Activated T-cell treated with anti-CD3 and anti-CD28 coated beads, Interleukin-2, amount 50 U/mL, for 4 hours (primary cell): ENCODE results near the gene DBI. TPM values are rescaled to one million over a fixed set of nuclear protein-coding genes. Genes with fewer than 3 reads are reported as not detected.

ENCODE experiments used
- ATAC-seq, 2 donors: fragments of 200-7000 bp; cut with Tn5 transposase; one replicate each; pipeline ENCODE4 v1.10.0; 2021
- DNase-seq: peaks from one replicate; pipeline ENCODE4 v3.0.0-alpha.2; 2020
- H3K27me3 Mint-ChIP-seq: one replicate; pipeline ENCODE4 v1.8.0; 2021; ENCODE audit warnings: low read depth, mixed read lengths
- H3K36me3 Mint-ChIP-seq: one replicate; pipeline ENCODE4 v1.8.0; 2022; ENCODE audit warnings: mixed read lengths; ENCODE audit not compliant: insufficient read depth
- H3K4me1 Mint-ChIP-seq: one replicate; pipeline ENCODE4 v1.8.0; 2021; ENCODE audit warnings: low read depth, mixed read lengths
- H3K4me3 Mint-ChIP-seq: one replicate; pipeline ENCODE4 v1.8.0; 2021; ENCODE audit warnings: mild to moderate bottlenecking, moderate library complexity, mixed read lengths
- H3K9me3 Mint-ChIP-seq: one replicate; pipeline ENCODE4 v1.8.0; 2021; ENCODE audit warnings: mixed read lengths
- total RNA-seq, 3 donors: library from RNA; stranded (reverse); gene quantifications; one replicate each; pipeline ENCODE4 v1.2.1, GENCODE V29; 2021

The DBI gene
- total RNA-seq, 3 donors from 2014 or later, result 89.7 to 99.8 (median 93.8) TPM

DNA sequence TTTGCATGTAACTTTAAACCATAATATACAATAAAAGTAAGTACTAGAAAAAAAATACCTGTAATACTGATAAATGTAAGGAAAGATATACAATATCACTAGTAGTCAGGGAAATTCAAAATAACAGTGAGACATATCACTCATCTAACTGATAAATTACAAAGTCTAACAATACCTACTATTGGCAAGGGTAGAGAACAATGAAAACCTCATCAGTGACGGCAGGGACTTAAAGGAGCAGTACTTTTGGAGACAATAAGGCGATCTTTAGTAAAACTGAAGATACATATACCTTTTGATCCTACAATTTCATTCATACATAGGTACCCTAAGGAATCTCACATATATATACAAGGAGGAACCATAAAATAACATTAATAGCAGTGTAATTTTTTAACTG, 25.1 kb upstream of the DBI start:
- Mint-ChIP-seq H3K4me1 (peaks cover 17% of the 10 kb centered on the region), H3K4me3 (no peak overlapping the region), H3K36me3 (no peaks in the 10 kb centered on the region), H3K9me3 (no peaks in the 10 kb centered on the region), H3K27me3 (no peaks in the 10 kb centered on the region)
- ATAC-seq, result no peak
- no peak for DNase-seq

DNA sequence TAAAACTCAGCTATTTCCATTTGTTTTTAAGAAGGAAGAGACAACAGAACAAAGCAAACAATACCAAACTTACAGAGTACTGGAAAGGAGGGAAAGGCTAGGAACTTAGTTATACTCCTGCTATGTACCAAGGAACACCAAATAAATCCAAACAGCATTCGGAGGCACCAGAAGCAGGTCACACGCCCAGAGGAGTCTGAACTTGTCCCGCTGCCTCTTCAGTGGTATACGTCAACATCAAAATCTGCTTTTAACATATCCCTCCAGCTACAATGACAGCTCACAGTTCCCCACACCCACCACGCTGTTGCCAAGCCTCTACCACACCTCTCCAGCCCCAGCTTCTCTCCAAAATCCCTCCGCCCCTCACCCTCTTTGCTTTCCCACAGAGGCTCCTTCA, 17.5 kb upstream of the DBI start:
- Mint-ChIP-seq H3K9me3 (no peaks in the 10 kb centered on the region), H3K36me3 (no peaks in the 10 kb centered on the region), H3K27me3 (no peaks in the 10 kb centered on the region), H3K4me3 (no peak overlapping the region), H3K4me1 (no peaks in the 10 kb centered on the region)
- ATAC-seq (no peak), DNase-seq (no peak)

DNA sequence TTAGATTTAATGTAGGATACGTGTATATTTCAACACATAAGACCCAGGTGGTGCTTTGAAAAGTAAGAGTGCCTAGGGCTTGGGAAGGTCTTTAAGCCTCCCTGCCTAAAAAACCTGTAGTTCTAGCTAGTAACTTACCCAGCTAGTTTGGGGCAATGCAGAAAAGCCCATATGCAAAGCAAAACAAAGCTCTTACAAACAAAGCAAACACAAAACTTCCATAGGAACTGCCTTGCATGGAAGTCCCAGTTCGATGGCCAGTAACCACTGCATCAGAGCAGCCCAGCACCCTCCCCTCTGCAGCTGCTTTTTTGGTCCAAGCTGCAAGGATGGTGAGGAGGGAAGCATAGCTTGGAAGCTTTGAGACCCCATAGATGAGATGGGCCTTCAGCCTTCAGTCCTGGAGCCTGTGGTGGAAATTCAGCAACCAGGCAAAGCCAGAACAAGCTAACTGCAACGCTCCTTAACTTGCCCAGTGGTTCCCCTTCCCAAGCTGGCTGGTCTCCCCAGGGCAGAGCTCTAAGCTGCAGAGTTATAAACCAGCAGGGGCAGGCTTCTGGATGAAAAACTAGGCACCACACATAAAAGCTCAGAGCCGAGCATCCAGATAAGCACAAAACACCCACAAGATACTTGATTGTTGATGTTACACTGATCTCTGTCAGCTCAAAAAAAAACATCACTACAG, 16.3 kb upstream of the DBI start:
- no peak overlapping the region for H3K4me3 Mint-ChIP-seq
- ATAC-seq (no peak), DNase-seq (no peak)
- peaks cover under 1% of the 10 kb centered on the region for H3K4me1 Mint-ChIP-seq
- no peaks in the 10 kb centered on the region for H3K9me3 Mint-ChIP-seq
- no peaks in the 10 kb centered on the region for H3K27me3 Mint-ChIP-seq
- H3K36me3 Mint-ChIP-seq, result no peaks in the 10 kb centered on the region

DNA sequence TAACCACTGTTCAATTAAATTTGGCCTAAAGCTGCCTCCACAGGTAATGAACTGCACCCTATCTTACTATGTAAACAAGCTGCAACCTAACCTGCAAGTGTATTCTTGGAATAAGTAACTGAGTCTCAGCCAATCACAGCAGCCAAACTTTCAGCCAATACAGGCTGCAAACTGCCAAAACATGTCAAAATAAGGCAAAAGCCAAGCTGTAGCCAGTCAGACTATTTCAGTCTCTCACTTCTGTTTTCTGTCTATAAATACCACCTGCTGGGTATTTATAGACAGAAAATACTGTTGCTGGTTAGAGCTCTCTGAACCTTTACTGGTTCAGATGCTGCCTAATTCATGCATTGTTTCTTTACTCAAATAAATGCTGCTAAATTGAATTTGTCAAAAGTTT, 14.4 kb upstream of the DBI start:
- DNase-seq, result no peak
- Mint-ChIP-seq H3K27me3 (no peaks in the 10 kb centered on the region), H3K36me3 (peaks cover 4% of the 10 kb centered on the region), H3K4me1 (peaks cover 6% of the 10 kb centered on the region), H3K9me3 (no peaks in the 10 kb centered on the region), H3K4me3 (no peak overlapping the region)
- ATAC-seq, result no peak

DNA sequence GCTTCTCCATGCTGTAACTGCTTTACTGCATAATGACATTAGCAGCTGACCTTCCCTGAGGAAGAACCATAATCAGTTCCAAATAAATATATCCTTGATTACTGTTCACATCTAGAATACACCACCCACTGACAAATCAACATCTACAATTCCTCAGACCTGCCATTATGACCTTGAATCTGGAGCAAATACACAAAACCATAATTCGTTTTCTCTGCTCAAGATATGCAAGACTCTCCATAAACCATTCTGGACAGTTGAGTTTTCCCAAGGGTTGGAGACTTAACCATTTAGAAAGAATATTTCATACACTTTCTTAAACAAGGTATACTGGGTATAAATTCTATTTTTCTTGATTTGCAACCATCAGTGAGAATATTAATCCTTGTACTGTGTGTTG, 11.9 kb upstream of the DBI start:
- Mint-ChIP-seq H3K9me3 (no peaks in the 10 kb centered on the region), H3K36me3 (peaks cover 4% of the 10 kb centered on the region), H3K4me1 (peaks cover 6% of the 10 kb centered on the region), H3K27me3 (no peaks in the 10 kb centered on the region), H3K4me3 (no peak overlapping the region)
- no peak for ATAC-seq
- no peak for DNase-seq

DNA sequence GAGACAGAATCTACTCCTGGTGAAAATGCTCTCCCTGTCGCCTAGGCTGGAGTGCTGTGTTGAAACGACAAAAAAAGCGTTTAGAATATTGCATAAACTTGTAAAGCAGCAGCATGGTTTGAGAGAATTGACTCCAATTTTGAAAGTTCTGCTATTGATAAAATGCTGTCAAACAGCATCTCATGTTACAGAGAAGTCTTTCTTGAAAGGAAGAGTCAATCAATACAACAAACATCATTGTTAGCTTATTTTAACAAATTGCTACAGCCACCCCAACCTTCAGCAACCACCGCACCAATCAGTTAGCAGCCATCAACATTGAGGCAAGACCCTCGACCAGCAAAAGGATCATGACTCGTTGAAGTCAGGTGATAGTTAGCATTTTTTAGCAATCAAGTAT, 7.0 kb upstream of the DBI start:
- peaks cover 15% of the 10 kb centered on the region for H3K4me1 Mint-ChIP-seq
- DNase-seq (no peak), ATAC-seq (no peak)
- H3K4me3 Mint-ChIP-seq, result no peak overlapping the region
- peaks cover 6% of the 10 kb centered on the region for H3K36me3 Mint-ChIP-seq
- no peaks in the 10 kb centered on the region for H3K27me3 Mint-ChIP-seq
- no peaks in the 10 kb centered on the region for H3K9me3 Mint-ChIP-seq

DNA sequence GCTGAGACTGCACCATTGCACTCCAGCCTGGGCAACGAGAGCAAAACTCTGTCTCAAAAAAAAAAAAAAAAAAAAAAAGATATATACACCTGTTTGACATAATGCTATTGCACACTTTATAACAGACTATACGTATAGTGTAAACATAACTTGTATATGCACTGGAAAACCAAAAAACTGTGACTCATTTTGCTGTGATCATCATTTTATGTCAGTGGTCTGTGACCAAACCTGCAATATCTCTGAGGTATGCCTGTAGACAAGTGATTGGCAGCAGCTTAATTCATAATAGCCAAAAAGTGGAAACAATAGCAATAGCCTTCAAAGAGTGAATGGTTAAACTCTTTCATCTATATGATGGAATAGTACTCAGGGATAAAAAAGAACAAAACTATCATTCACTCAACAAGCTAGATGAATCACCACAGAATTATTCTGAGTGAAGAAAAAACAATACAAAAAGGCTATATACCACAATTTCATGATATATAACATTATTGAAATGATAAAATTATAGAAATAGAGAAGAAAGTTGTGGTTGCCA, 6.3 kb upstream of the DBI start:
- Mint-ChIP-seq H3K9me3 (no peaks in the 10 kb centered on the region), H3K27me3 (no peaks in the 10 kb centered on the region), H3K4me3 (no peak overlapping the region), H3K36me3 (peaks cover 6% of the 10 kb centered on the region), H3K4me1 (peaks cover 21% of the 10 kb centered on the region)
- DNase-seq (no peak), ATAC-seq (no peak)

DNA sequence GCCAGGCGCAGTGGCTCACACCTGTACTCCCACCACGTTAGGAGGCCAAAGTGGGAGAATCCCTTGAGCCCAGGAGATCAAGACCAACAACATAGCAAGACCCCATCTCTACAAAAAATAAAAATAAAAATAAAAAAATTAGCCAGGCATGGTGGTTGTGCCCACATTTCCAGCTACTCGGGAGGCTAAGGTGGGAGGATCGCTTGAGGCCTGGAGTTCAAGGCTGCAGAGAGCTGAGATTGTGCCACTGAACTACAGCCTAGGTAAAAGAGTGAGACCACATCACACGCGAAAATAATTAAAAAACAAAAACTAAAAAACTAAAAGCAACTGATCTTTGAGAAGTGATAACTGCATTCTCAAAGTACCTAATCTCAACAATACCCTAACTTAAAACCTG, 2.0 kb upstream of the DBI start:
- Mint-ChIP-seq H3K36me3 (peaks cover 14% of the 10 kb centered on the region), H3K4me1 (peaks cover 35% of the 10 kb centered on the region), H3K27me3 (no peaks in the 10 kb centered on the region), H3K9me3 (no peaks in the 10 kb centered on the region), H3K4me3 (peak overlapping the region; percentile 93)
- DNase-seq (no peak), ATAC-seq (no peak)

DNA sequence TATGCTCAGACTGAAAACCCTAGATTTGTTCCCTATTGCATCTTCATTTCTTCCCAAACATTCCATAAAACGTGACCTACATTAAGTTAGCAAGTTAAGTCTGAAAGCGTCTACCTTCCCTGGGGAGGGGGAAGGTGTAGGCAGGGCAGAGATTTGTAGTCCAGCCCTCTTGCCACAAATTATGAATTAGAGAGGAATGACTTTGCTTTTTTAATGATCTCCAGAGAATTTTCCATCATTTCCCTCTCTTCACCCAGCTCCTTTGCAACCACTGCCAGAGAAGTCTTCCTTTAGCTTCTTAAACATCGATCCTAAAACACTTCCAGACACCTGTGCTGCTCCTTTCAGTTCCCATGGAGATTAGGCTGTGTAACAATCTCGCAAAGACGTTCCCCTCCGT, 1.3 kb upstream of the DBI start:
- no peaks in the 10 kb centered on the region for H3K9me3 Mint-ChIP-seq
- H3K4me3 Mint-ChIP-seq, result peak overlapping the region; percentile 93
- DNase-seq (no peak), ATAC-seq (no peak)
- no peaks in the 10 kb centered on the region for H3K27me3 Mint-ChIP-seq
- peaks cover 38% of the 10 kb centered on the region for H3K4me1 Mint-ChIP-seq
- peaks cover 18% of the 10 kb centered on the region for H3K36me3 Mint-ChIP-seq

DNA sequence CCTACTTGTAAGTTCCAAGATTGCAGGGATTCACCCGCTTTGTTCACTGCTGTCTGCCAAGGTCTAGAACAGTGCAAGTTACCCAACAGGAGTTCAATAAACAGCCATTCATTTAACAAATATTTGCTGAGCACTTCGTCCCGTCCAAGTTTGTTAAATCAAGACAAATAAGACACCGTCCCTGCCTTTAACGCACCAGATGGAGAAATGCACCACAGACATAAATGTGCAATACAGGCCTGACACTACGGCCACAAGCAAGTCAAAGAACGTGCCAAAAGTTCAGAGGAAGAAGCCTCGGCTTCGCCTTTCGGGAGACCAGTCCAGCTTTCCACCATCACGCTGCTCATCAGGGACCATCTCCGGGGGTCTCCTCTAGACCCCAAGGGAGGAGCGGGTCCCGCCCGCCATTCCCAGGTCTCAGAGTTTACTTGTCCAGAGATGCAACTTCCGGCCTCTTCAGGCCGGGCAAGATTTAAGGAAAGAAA, 572 bp upstream of the DBI start:
- no peak for DNase-seq
- no peaks in the 10 kb centered on the region for H3K27me3 Mint-ChIP-seq
- peak; percentile 2 for ATAC-seq
- peaks cover 38% of the 10 kb centered on the region for H3K4me1 Mint-ChIP-seq
- H3K9me3 Mint-ChIP-seq, result no peaks in the 10 kb centered on the region
- H3K36me3 Mint-ChIP-seq, result peaks cover 24% of the 10 kb centered on the region
- peak overlapping the region; percentile 93 for H3K4me3 Mint-ChIP-seq

DNA sequence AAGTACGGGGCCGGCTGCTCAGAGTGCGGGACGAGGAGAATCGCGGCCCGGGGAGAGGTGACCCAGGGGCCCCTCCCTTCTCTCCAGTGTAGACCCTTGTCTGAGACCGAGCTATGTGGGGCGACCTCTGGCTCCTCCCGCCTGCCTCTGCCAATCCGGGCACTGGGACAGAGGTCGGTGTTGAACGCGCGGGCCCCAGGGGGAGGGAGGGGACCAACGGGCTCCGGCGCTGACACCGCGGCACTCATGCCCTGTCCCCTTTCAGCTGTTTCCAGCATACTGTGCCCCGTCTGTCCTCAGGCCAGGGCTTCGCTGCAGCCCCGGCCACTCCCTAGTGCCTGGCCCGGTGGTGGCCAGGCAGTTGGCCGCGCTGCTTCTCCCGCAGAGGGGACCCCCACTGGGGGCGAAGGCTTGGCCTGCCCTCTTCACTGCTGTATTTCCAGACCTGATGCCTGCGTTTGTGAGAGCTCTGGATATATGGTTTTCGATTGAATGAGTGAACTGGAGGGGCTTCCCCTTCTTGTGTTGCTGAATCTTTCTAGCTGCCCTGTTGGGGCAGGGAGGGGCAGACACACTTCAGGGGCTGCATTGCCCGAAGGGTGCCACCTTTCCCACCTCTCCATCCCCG, 809 bp downstream of the DBI start:
- Mint-ChIP-seq H3K4me3 (peak overlapping the region; percentile 93), H3K36me3 (peaks cover 29% of the 10 kb centered on the region), H3K27me3 (no peaks in the 10 kb centered on the region), H3K9me3 (no peaks in the 10 kb centered on the region), H3K4me1 (peaks cover 36% of the 10 kb centered on the region)
- ATAC-seq, result peak; percentile 44 to 47
- DNase-seq, result peak; percentile 23

DNA sequence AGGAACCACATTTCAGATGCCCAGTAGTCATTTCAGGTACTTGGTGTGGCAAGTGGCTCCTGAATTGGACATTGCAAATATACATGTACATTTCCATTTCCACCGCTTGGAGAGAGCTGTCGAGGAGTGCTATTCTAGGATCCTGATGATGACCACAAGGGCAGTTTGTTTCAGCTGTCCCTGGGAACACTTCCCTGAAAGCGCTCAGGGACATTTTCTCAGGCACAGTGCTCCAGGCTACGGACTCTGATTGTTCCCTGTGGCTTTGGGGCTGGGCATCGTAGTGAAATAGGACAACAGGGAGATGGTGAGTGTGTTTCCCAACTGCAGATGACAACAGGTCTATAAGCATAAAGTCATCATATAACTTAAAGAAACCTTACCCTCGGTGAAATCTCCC, 3.1 kb downstream of the DBI start:
- no peak overlapping the region for H3K4me3 Mint-ChIP-seq
- ATAC-seq, result no peak
- peaks cover 28% of the 10 kb centered on the region for H3K4me1 Mint-ChIP-seq
- DNase-seq, result no peak
- H3K9me3 Mint-ChIP-seq, result peaks cover 5% of the 10 kb centered on the region
- peaks cover 50% of the 10 kb centered on the region for H3K36me3 Mint-ChIP-seq
- no peaks in the 10 kb centered on the region for H3K27me3 Mint-ChIP-seq

DNA sequence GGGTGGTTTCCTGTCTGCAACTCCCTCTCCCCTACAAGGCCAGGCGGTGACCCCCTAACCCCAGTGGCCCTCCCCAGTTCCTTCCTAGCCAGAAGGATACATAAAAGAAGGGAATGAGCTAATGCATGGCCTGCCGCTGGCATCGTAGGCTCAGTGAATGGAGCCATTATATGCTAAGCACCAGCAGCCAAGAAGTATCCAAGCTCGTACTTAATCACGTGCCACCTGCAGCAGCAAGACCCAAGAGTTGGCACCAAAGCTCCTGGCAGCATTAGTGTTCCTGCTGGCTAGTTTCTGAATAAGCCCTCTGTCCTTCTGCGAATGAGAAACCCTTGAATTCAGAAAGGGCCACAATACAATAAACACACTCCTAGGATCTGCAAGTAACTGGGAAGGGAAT, 4.3 kb downstream of the DBI start:
- H3K27me3 Mint-ChIP-seq, result no peaks in the 10 kb centered on the region
- peaks cover 15% of the 10 kb centered on the region for H3K4me1 Mint-ChIP-seq
- H3K36me3 Mint-ChIP-seq, result peaks cover 58% of the 10 kb centered on the region
- ATAC-seq, result no peak
- H3K9me3 Mint-ChIP-seq, result peaks cover 5% of the 10 kb centered on the region
- DNase-seq, result no peak
- no peak overlapping the region for H3K4me3 Mint-ChIP-seq

DNA sequence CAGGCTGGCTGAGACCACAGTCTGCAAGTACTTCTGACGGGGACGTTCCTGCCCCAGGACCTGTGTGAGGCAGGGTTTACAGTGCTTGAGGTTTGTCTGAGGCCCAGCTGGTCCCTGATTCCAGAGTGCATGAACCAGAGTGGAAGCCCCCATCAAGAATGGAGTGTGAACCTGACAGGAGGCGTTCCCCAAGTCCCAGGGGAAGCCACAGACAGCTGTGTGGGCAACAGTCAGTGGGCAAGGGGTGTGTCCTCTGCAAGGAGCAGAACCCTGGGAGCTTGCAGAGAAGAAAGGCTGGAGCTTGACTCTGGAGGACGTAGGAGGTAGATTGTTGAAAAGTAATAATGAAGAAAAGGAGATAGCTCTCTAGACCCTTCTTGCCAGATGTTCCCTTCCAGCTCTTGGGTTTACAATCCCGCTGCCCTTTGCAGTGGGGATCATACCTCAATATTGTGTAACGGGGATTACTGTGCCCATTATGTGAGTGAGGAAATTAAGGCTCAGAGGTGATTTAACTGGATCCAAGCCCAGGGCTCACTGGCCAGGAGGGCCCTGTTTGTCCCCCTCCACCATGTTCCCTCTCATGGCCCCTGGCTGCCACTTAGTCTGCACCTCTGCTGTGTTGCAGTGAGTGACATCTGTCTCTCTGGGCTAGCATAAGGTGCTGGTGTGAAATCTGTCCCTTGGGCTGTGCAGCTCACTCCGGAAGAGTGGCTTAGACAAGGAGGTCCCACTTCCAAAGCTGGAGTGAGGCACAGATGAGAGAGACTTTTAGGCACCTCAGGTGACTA, 6.2 kb downstream of the DBI start:
- no peak overlapping the region for H3K4me3 Mint-ChIP-seq
- peaks cover 55% of the 10 kb centered on the region for H3K36me3 Mint-ChIP-seq
- H3K9me3 Mint-ChIP-seq, result peaks cover 5% of the 10 kb centered on the region
- no peak for DNase-seq
- no peaks in the 10 kb centered on the region for H3K27me3 Mint-ChIP-seq
- ATAC-seq, result no peak
- peaks cover 12% of the 10 kb centered on the region for H3K4me1 Mint-ChIP-seq
